Memory B cell (primary cell): ENCODE results near the gene SLCO1C1.

ENCODE experiments used
- ATAC-seq: fragments of 150-1000 bp; cut with Tn5 transposase; 2 replicates; pipeline ENCODE4 v1.10.0; 2021; ENCODE audit warnings: low read depth, mild to moderate bottlenecking, moderate library complexity
- DNase-seq, 2 donors: peaks; one replicate each; pipeline ENCODE4 v3.0.0; 2022; ENCODE audit warnings: low spot score in 2 of 2
- H3K27ac Mint-ChIP-seq: one replicate; pipeline ENCODE4 v1.8.0; 2022; ENCODE audit warnings: mild to moderate bottlenecking, moderate library complexity, mixed read lengths
- H3K27me3 Mint-ChIP-seq: one replicate; pipeline ENCODE4 v1.8.0; 2022; ENCODE audit warnings: mixed read lengths
- H3K36me3 Mint-ChIP-seq: one replicate; pipeline ENCODE4 v1.8.0; 2022; ENCODE audit warnings: mild to moderate bottlenecking, mixed read lengths
- H3K4me1 Mint-ChIP-seq: one replicate; pipeline ENCODE4 v1.8.0; 2022; ENCODE audit warnings: mixed read lengths
- H3K4me3 Mint-ChIP-seq: one replicate; pipeline ENCODE4 v1.8.0; 2022; ENCODE audit warnings: mild to moderate bottlenecking, moderate library complexity, mixed read lengths
- H3K9me3 Mint-ChIP-seq: one replicate; pipeline ENCODE4 v1.8.0; 2022; ENCODE audit warnings: mixed read lengths

The SLCO1C1 gene, protein sequence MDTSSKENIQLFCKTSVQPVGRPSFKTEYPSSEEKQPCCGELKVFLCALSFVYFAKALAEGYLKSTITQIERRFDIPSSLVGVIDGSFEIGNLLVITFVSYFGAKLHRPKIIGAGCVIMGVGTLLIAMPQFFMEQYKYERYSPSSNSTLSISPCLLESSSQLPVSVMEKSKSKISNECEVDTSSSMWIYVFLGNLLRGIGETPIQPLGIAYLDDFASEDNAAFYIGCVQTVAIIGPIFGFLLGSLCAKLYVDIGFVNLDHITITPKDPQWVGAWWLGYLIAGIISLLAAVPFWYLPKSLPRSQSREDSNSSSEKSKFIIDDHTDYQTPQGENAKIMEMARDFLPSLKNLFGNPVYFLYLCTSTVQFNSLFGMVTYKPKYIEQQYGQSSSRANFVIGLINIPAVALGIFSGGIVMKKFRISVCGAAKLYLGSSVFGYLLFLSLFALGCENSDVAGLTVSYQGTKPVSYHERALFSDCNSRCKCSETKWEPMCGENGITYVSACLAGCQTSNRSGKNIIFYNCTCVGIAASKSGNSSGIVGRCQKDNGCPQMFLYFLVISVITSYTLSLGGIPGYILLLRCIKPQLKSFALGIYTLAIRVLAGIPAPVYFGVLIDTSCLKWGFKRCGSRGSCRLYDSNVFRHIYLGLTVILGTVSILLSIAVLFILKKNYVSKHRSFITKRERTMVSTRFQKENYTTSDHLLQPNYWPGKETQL

GRCh38 chr12:20695232-20695631 lies at the start of gene SLCO1C1:
Gene SLCO1C1, plus strand, starts transcription at chr12:20695332. Its CDS starts 4,245 bp downstream, at chr12:20699577.
- ATAC-seq (no peak), DNase-seq (no peak)
- peaks cover 5% of the 10 kb centered on the region for H3K9me3 Mint-ChIP-seq
- H3K4me1 Mint-ChIP-seq, result no peaks in the 10 kb centered on the region
- no peak within 1 kb of the TSS for H3K4me3 Mint-ChIP-seq
- no peaks in the 10 kb centered on the region for H3K27me3 Mint-ChIP-seq
- no peaks in the 10 kb centered on the region for H3K36me3 Mint-ChIP-seq
- H3K27ac Mint-ChIP-seq, result no peak within 1 kb of the TSS

DNA sequence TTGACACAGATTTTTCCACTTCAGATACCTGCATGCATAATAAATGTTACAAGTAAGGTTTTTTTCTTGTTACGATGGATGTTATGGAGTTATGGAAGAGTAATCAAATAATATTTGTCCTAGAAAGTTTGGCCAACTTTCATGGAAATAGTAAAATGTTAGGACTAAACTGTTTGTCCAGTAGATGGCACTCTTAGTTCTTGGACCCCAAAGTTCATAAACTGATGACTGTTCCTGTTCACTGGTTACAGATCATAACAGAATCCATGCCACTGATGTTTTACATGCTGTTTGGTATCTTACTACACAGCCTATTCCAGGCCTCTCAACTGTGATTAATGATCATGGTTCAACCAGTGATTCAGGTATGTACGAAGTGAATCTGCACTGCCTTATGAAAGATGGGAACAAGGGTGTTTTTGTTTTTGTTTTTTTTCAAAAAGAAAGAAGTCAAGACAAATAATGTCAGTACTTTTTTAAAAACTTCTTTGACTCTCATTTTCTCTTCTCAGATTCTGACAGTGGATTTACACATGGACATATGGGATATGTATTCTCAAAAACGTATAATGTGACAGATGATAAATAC lies 48.8 kb upstream of the SLCO1C1 start:
- Mint-ChIP-seq H3K27ac (no peak overlapping the region), H3K36me3 (no peaks in the 10 kb centered on the region), H3K4me1 (no peaks in the 10 kb centered on the region), H3K27me3 (no peaks in the 10 kb centered on the region), H3K4me3 (no peak overlapping the region), H3K9me3 (no peaks in the 10 kb centered on the region)
- ATAC-seq (no peak), DNase-seq (no peak)

DNA sequence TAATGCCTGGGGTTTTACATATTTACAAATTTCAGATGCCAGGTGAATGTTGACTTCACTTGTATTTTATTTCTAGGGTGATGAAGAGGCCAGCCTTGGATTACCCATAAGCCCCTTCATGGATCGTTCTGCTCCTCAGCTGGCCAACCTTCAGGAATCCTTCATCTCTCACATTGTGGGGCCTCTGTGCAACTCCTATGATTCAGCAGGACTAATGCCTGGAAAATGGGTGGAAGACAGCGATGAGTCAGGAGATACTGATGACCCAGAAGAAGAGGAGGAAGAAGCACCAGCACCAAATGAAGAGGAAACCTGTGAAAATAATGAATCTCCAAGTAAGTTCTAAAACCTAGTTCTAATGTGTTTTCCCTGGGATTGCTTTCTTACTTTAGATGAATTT lies 41.3 kb upstream of the SLCO1C1 start:
- Mint-ChIP-seq H3K4me3 (no peak overlapping the region), H3K36me3 (no peaks in the 10 kb centered on the region), H3K27ac (no peak overlapping the region), H3K27me3 (no peaks in the 10 kb centered on the region), H3K9me3 (peaks cover 5% of the 10 kb centered on the region), H3K4me1 (no peaks in the 10 kb centered on the region)
- ATAC-seq (no peak), DNase-seq (no peak)

GRCh38 chr12:20656600-20656999 lies 38.5 kb upstream of the SLCO1C1 start:
- Mint-ChIP-seq H3K4me3 (no peak overlapping the region), H3K27me3 (no peaks in the 10 kb centered on the region), H3K36me3 (no peaks in the 10 kb centered on the region), H3K9me3 (peaks cover 10% of the 10 kb centered on the region), H3K27ac (no peak overlapping the region), H3K4me1 (no peaks in the 10 kb centered on the region)
- DNase-seq, result no peak
- ATAC-seq, result no peak

DNA sequence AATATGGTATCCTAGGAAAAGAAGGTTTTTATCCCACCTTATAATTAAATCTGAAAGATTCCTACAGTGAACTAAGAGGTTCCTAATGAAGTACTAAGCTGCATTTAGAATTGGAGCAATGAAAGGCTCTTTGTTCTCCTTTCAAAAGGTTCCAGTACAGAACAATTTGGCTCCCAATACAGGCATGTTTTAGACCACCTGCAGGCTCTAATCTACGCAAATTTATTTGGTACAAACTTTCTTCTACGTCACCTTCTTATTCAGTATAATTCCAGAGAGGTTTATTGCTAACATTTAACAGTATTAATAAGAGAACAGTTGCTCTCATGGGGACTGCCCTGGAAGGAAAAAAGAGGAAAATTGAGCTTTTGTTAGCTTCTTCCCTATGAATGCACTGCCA lies 37.6 kb upstream of the SLCO1C1 start:
- H3K9me3 Mint-ChIP-seq, result peaks cover 10% of the 10 kb centered on the region
- no peak for ATAC-seq
- no peaks in the 10 kb centered on the region for H3K4me1 Mint-ChIP-seq
- H3K27ac Mint-ChIP-seq, result no peak overlapping the region
- H3K4me3 Mint-ChIP-seq, result no peak overlapping the region
- no peaks in the 10 kb centered on the region for H3K27me3 Mint-ChIP-seq
- no peak for DNase-seq
- no peaks in the 10 kb centered on the region for H3K36me3 Mint-ChIP-seq

DNA sequence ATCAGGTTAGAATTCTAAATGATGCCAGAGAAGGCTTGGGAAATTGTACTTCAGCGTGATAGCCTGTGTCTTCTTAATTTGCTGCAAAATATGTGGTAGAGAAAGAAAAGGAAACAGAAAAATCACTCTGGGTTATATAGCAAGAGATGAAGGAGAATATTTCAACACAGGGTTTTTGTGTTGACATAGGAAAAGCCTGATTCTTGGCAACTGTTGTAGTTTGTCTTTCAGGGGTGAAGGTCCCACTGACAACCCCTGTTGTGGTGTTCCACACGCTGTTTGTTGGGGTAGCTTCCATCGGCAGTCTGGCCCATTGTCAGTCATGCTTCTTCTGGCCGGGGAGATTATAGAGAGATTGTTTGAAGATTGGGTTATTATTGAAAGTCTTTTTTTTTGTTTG lies 13.8 kb upstream of the SLCO1C1 start:
- H3K27me3 Mint-ChIP-seq, result no peaks in the 10 kb centered on the region
- H3K27ac Mint-ChIP-seq, result no peak overlapping the region
- no peaks in the 10 kb centered on the region for H3K36me3 Mint-ChIP-seq
- DNase-seq (no peak), ATAC-seq (no peak)
- H3K4me3 Mint-ChIP-seq, result no peak overlapping the region
- peaks cover 3% of the 10 kb centered on the region for H3K9me3 Mint-ChIP-seq
- no peaks in the 10 kb centered on the region for H3K4me1 Mint-ChIP-seq

DNA sequence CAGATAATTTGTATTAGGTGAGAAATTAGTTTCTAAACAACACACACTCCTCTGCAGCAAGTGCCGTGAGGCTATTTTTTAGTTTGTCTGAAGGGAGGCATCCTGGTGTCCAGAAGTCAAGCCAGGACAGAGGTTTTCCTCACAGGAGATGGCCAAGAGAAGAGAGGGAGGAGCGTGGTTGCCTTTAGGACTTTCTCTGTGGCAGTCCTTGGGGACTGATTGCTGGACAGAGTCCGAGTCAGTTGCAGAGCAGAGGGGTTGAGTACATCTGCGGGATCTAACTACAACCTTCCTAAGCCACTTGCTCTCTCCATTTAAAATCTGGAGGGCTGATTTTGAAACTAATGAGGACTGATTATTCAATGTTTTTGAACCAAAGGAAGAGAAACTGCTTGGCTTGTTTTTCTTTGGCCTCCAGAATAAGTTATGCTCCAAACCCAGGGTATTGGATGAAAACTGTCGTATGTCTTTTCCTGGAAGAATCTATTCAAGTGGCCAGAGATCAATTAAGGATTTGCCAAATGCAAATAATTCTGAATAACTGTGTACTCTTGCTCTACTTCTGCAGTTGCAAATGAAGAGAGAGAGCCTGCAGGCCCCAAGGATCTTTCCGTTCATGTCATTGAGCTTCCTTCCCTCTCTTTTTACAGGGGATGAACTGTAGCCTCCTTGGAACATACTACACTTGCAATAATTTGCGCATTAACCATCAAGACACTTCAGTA lies 1.2 kb downstream of the SLCO1C1 start:
- Mint-ChIP-seq H3K27ac (no peak overlapping the region), H3K36me3 (no peaks in the 10 kb centered on the region)

GRCh38 chr12:20701106-20701505 lies 6.0 kb downstream of the SLCO1C1 start:
- no peak overlapping the region for H3K27ac Mint-ChIP-seq
- no peaks in the 10 kb centered on the region for H3K36me3 Mint-ChIP-seq
- H3K4me3 Mint-ChIP-seq, result no peak overlapping the region
- no peaks in the 10 kb centered on the region for H3K4me1 Mint-ChIP-seq
- no peaks in the 10 kb centered on the region for H3K27me3 Mint-ChIP-seq
- DNase-seq (no peak), ATAC-seq (no peak)
- H3K9me3 Mint-ChIP-seq, result no peaks in the 10 kb centered on the region

More for the DNA sequence above, 1.2 kb downstream of the SLCO1C1 start:
- Mint-ChIP-seq H3K9me3 (peaks cover 5% of the 10 kb centered on the region), H3K4me3 (no peak overlapping the region), H3K27me3 (no peaks in the 10 kb centered on the region), H3K4me1 (no peaks in the 10 kb centered on the region)
- DNase-seq (no peak), ATAC-seq (no peak)

- no peaks in the 10 kb centered on the region for H3K36me3 Mint-ChIP-seq
- H3K4me3 Mint-ChIP-seq, result no peak overlapping the region
- peaks cover 3% of the 10 kb centered on the region for H3K9me3 Mint-ChIP-seq
- H3K4me1 Mint-ChIP-seq, result no peaks in the 10 kb centered on the region
- DNase-seq, result no peak
- no peak overlapping the region for H3K27ac Mint-ChIP-seq
- no peak for ATAC-seq
- H3K27me3 Mint-ChIP-seq, result no peaks in the 10 kb centered on the region
Measured at GRCh38 chr12:20704860-20705259, 9.7 kb downstream of the SLCO1C1 start.

- Mint-ChIP-seq H3K9me3 (peaks cover 4% of the 10 kb centered on the region), H3K4me1 (no peaks in the 10 kb centered on the region)
Measured at GRCh38 chr12:20711846-20712245, 16.7 kb downstream of the SLCO1C1 start.

DNA sequence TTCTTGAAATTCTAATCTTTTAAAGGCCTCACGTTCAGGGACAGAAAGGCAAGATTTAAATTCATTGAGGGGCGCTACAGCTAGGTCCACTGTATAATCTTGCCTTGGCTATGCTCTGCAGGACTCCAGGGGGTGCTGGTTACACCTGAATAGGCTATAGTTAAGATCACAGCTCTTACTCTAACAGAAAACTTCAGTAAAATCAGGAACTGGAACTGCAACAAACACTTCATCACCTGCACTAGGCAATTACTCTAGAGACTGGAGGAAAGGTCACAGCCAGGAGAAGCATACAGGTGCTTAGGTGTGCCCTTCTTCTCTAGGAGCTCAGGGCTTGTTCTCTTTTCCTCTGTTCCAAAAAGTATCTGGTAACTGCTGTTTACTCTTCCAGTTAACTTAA lies 20.9 kb downstream of the SLCO1C1 start:
- Mint-ChIP-seq H3K27ac (no peak overlapping the region), H3K9me3 (peaks cover 2% of the 10 kb centered on the region), H3K36me3 (no peaks in the 10 kb centered on the region), H3K4me1 (no peaks in the 10 kb centered on the region), H3K4me3 (no peak overlapping the region), H3K27me3 (no peaks in the 10 kb centered on the region)
- ATAC-seq (no peak), DNase-seq (no peak)

More at GRCh38 chr12:20711846-20712245, 16.7 kb downstream of the SLCO1C1 start:
- no peak for ATAC-seq
- H3K36me3 Mint-ChIP-seq, result no peaks in the 10 kb centered on the region
- H3K27ac Mint-ChIP-seq, result no peak overlapping the region
- no peak for DNase-seq
- no peak overlapping the region for H3K4me3 Mint-ChIP-seq
- no peaks in the 10 kb centered on the region for H3K27me3 Mint-ChIP-seq

DNA sequence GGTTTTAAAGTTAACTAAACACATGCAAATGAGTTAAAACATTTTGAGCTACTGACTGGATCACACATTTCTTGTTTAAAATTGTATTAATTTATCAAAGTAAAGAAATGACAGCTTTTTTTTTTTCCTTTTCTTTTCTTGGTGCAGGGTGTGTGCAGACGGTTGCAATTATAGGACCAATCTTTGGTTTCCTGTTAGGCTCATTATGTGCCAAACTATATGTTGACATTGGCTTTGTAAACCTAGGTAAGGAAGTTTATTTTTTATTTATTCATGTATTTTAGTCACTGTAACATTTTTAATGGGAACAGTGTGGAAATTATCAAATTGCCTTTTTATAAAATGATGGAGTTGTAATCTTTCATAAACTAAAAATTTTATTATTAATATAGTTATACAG lies 21.9 kb downstream of the SLCO1C1 start:
- H3K9me3 Mint-ChIP-seq, result peaks cover 2% of the 10 kb centered on the region
- H3K4me3 Mint-ChIP-seq, result no peak overlapping the region
- ATAC-seq (no peak), DNase-seq (no peak)
- no peaks in the 10 kb centered on the region for H3K27me3 Mint-ChIP-seq
- H3K27ac Mint-ChIP-seq, result no peak overlapping the region
- H3K4me1 Mint-ChIP-seq, result no peaks in the 10 kb centered on the region
- no peaks in the 10 kb centered on the region for H3K36me3 Mint-ChIP-seq

DNA sequence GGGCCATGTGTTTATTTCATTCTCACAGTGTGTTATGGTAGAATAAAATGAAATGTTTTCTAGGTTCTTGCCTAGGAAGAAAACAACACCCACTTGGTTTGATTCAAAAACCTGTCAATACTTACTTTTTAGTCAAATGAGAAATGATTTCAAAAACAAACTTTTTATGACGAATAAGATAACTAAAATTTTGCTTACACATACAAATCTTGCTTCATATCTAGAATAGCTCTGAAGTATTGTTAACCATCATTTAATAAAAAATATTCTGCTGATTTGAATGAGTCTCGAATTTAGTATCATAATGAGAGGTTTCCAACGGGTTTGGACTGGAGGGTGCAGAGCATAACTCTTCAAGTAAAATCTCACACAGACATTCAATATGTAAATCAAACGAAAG lies 23.2 kb downstream of the SLCO1C1 start:
- DNase-seq (no peak), ATAC-seq (no peak)
- H3K27ac Mint-ChIP-seq, result no peak overlapping the region
- H3K9me3 Mint-ChIP-seq, result peaks cover 2% of the 10 kb centered on the region
- H3K27me3 Mint-ChIP-seq, result no peaks in the 10 kb centered on the region
- H3K36me3 Mint-ChIP-seq, result no peaks in the 10 kb centered on the region
- H3K4me3 Mint-ChIP-seq, result no peak overlapping the region
- H3K4me1 Mint-ChIP-seq, result no peaks in the 10 kb centered on the region

DNA sequence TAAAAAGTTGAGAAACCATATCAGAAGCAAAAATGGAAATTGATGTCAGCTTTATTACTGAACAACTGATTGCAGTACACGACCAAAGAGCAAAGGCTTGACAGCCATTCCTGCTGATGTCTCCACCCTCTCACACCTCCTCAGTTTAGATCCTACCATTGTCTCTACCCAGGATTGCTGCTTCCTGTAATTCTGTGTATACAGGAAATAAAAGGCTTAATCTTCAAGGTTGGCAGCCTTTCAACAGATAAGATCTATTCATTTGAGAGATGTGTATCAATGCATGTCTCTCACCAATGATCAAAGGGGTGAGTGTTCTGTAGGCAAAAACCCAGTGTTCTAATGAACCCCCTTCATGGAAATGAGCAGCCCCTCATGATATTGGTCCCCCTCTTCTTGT lies 27.0 kb downstream of the SLCO1C1 start:
- H3K27ac Mint-ChIP-seq, result no peak overlapping the region
- no peaks in the 10 kb centered on the region for H3K27me3 Mint-ChIP-seq
- H3K36me3 Mint-ChIP-seq, result no peaks in the 10 kb centered on the region
- peaks cover 2% of the 10 kb centered on the region for H3K9me3 Mint-ChIP-seq
- no peak for ATAC-seq
- H3K4me3 Mint-ChIP-seq, result no peak overlapping the region
- H3K4me1 Mint-ChIP-seq, result no peaks in the 10 kb centered on the region
- DNase-seq, result no peak
